Liver (tissue), 9 donors: ENCODE results near the gene CACHD1. TPM values are rescaled to one million over a fixed set of nuclear protein-coding genes. Genes with fewer than 3 reads are reported as not detected.

Experiments used
- DNase-seq: peaks from one replicate; pipeline ENCODE4 v3.0.0-alpha.2; 2017; ENCODE audit warnings: low spot score
- H3K27ac ChIP-seq, 2 donors: one replicate each; pipeline ENCODE4 v1.7.0; 2013; ENCODE audit warnings: inconsistent platforms in 2 of 2, low read length in 2 of 2, control low read depth in 1 of 2, low read depth in 1 of 2, mild to moderate bottlenecking in 1 of 2
- H3K27me3 ChIP-seq, 4 donors: one replicate each; pipeline versions ENCODE4 v1.6.1 to v1.7.0; 2013; ENCODE audit warnings: low read length in 3 of 4, inconsistent platforms in 1 of 4, mild to moderate bottlenecking in 1 of 4, moderate library complexity in 1 of 4; ENCODE audit not compliant: control insufficient read depth in 4 of 4, insufficient read depth in 4 of 4
- H3K36me3 ChIP-seq, 4 donors: one replicate each; pipeline versions ENCODE4 v1.6.1 to v1.7.0; 2013; ENCODE audit warnings: low read length in 3 of 4, mild to moderate bottlenecking in 3 of 4, low read depth in 1 of 4, moderate library complexity in 1 of 4; ENCODE audit not compliant: control insufficient read depth in 4 of 4, insufficient read depth in 3 of 4
- H3K4me1 ChIP-seq, 4 donors: one replicate each; pipeline versions ENCODE4 v1.6.1 to v1.7.0; 2013; ENCODE audit warnings: low read length in 3 of 4, mild to moderate bottlenecking in 3 of 4, moderate library complexity in 1 of 4; ENCODE audit not compliant: control insufficient read depth in 4 of 4, insufficient read depth in 4 of 4
- H3K4me3 ChIP-seq, 3 donors: one replicate each; pipeline versions ENCODE4 v1.6.1 to v1.7.0; 2013; ENCODE audit warnings: low read length in 3 of 3, control low read depth in 1 of 3, low read depth in 1 of 3, mild to moderate bottlenecking in 1 of 3
- H3K9ac ChIP-seq, 2 donors: one replicate each; pipeline ENCODE4 v1.7.0; 2013; ENCODE audit warnings: low read length in 2 of 2, mild to moderate bottlenecking in 2 of 2, moderate library complexity in 2 of 2, control low read depth in 1 of 2, low read depth in 1 of 2
- H3K9me3 ChIP-seq, 4 donors: one replicate each; pipeline versions ENCODE4 v1.6.1 to v1.7.0; 2013; ENCODE audit warnings: low read length in 3 of 4; ENCODE audit not compliant: control insufficient read depth in 4 of 4
- CTCF ChIP-seq: fragments of 150-350 bp; IDR thresholded peaks from 2 replicates; pipeline ENCODE4 v1.5.1; 2017; ENCODE audit warnings: improper control_type of control experiment, low read depth, low read length; ENCODE audit not compliant: missing input control
- EGR1 ChIP-seq, 2 donors: IDR thresholded peaks; 2 replicates each; pipeline ENCODE4 v1.6.1; 2016 to 2018; ENCODE audit warnings: antibody characterized with exemption in 2 of 2, low read depth in 2 of 2
- FOXA1 ChIP-seq: IDR thresholded peaks from 2 replicates; pipeline ENCODE4 v1.6.1; 2016; ENCODE audit warnings: antibody characterized with exemption
- FOXA2 ChIP-seq: IDR thresholded peaks from 2 replicates; pipeline ENCODE4 v1.6.1; 2016; ENCODE audit warnings: antibody characterized with exemption
- HNF4A ChIP-seq, 2 donors: conservative IDR thresholded peaks; 2 replicates each; pipeline ENCODE4 v1.6.1; 2016; ENCODE audit warnings: antibody characterized with exemption in 2 of 2, mild to moderate bottlenecking in 2 of 2
- HNF4G ChIP-seq: IDR thresholded peaks from 2 replicates; pipeline ENCODE4 v1.6.1; 2016; ENCODE audit warnings: antibody characterized with exemption
- JUND ChIP-seq, 2 donors: IDR thresholded peaks; 2 replicates each; pipeline ENCODE4 v1.6.1; 2016; ENCODE audit warnings: antibody characterized with exemption in 2 of 2
- NR2F2 ChIP-seq: IDR thresholded peaks from 2 replicates; pipeline ENCODE4 v1.6.1; 2016; ENCODE audit warnings: antibody characterized with exemption
- RAD21 ChIP-seq, 2 donors: IDR thresholded peaks; 2 replicates each; pipeline ENCODE4 v1.6.1; 2016; ENCODE audit warnings: antibody characterized with exemption in 2 of 2, mild to moderate bottlenecking in 2 of 2
- REST ChIP-seq: IDR thresholded peaks from 2 replicates; pipeline ENCODE4 v1.6.1; 2016; ENCODE audit warnings: antibody characterized with exemption, mild to moderate bottlenecking
- RXRA ChIP-seq, 2 donors: IDR thresholded peaks; 2 replicates each; pipeline ENCODE4 v1.6.1; 2017 to 2018; ENCODE audit warnings: antibody characterized with exemption in 2 of 2, mild to moderate bottlenecking in 1 of 2
- SP1 ChIP-seq: IDR thresholded peaks from 2 replicates; pipeline ENCODE4 v1.6.1; 2018; ENCODE audit warnings: antibody characterized with exemption, mild to moderate bottlenecking
- TAF1 ChIP-seq: conservative IDR thresholded peaks from 2 replicates; pipeline ENCODE4 v1.6.1; 2016; ENCODE audit warnings: antibody characterized with exemption, mild to moderate bottlenecking
- WGBS: extraction: QIAGEN DNeasy Blood & Tissue Kit; methylation state at CpG from one replicate; pipeline ENCODE4 v1.1.7; 2013; 5-methylcytosine and 5-hydroxymethylcytosine counted together
- polyA plus RNA-seq, 2 donors: library from polyadenylated mRNA; stranded (reverse) in 1 of 2; unstranded in 1 of 2; fragments of 200-250 nt in 1 of 2; fragments of >200 nt in 1 of 2; fragmentation: Nextera tagmentation in 1 of 2; extraction: Ambion mirVana in 1 of 2; gene quantifications; one replicate each; pipeline versions ENCODE4 v1.2.1 to v1.2.3, GENCODE V29; 2013 to 2015
- total RNA-seq, 2 donors: library from RNA; depleted of rRNA; stranded (reverse); fragments of >200 nt; gene quantifications; one replicate each; pipeline ENCODE4 v1.2.3, GENCODE V29; 2014
- TF ChIP-seq, protein P1 (sequence below): IDR thresholded peaks from 2 replicates; pipeline ENCODE4 v1.6.1; 2016; ENCODE audit warnings: antibody characterized with exemption
- TF ChIP-seq, protein P2 (sequence below): IDR thresholded peaks from 2 replicates; pipeline ENCODE4 v1.6.1; 2016; ENCODE audit warnings: antibody characterized with exemption
- donor health status: healthy.
- donor health status: healthy.
- donor health status: healthy.
- donor health status: healthy.
- donor health status: healthy.

CACHD1 gene
- total and polyA plus RNA-seq, 4 donors = 0.68 to 4.2 (median 2.3) TPM

- no peak for TF ChIP-seq EGR1 (IDR thresholded peaks at IDR 0.05; ENCODE audit: low read depth in 2 of 2)
- no peak for TF ChIP-seq JUND (IDR thresholded peaks at IDR 0.05)
- no peak for TF ChIP-seq NR2F2
Measured at GRCh38 chr1:64453688-64454087, 16.2 kb upstream of the CACHD1 start (continued).

DNA sequence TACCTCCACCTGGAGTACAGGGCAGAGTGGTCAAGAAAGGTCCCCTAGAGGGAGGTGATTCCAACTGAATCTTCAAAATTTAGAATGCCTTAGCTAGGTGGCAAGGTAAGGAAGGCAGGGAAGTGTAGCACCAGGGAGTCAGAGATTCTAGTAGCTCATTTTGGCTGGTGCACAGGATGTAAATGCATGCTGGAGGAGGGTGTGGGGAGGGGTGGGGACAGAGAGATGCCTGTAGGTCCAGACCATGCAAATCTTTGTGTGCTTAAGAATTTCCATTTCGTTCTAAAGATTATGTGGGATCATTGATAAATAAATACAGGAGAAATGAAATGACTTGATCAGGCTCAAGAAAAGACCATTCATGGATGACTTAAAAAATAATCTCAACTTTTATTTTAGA is 11.0 kb upstream of the CACHD1 start:
- no peaks in the 10 kb centered on the region for H3K36me3 ChIP-seq
- WGBS = 87% methylated on average over 1 of the region's 1 CpG

More for the DNA sequence above, 11.0 kb upstream of the CACHD1 start:
- no peak for DNase-seq
- no peak overlapping the region for H3K9ac ChIP-seq
- no peaks in the 10 kb centered on the region for H3K4me1 ChIP-seq
- H3K9me3 ChIP-seq = no peaks in the 10 kb centered on the region
- no peak overlapping the region for H3K27ac ChIP-seq
- no peak overlapping the region for H3K4me3 ChIP-seq
- TF ChIP-seq NR2F2 (no peak), HNF4A (conservative IDR thresholded peaks at IDR 0.05) (no peak), FOXA1 (no peak), FOXA2 (no peak), CTCF (no peak), TAF1 (no peak), SP1 (no peak), RXRA (IDR thresholded peaks at IDR 0.05) (no peak), EGR1 (IDR thresholded peaks at IDR 0.05; ENCODE audit: low read depth in 2 of 2) (no peak), RAD21 (IDR thresholded peaks at IDR 0.05) (no peak), REST (no peak), HNF4G (no peak), JUND (IDR thresholded peaks at IDR 0.05) (no peak)
- TF ChIP-seq, protein P1, sequence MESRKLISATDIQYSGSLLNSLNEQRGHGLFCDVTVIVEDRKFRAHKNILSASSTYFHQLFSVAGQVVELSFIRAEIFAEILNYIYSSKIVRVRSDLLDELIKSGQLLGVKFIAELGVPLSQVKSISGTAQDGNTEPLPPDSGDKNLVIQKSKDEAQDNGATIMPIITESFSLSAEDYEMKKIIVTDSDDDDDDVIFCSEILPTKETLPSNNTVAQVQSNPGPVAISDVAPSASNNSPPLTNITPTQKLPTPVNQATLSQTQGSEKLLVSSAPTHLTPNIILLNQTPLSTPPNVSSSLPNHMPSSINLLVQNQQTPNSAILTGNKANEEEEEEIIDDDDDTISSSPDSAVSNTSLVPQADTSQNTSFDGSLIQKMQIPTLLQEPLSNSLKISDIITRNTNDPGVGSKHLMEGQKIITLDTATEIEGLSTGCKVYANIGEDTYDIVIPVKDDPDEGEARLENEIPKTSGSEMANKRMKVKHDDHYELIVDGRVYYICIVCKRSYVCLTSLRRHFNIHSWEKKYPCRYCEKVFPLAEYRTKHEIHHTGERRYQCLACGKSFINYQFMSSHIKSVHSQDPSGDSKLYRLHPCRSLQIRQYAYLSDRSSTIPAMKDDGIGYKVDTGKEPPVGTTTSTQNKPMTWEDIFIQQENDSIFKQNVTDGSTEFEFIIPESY = no peak
- TF ChIP-seq, protein P2, sequence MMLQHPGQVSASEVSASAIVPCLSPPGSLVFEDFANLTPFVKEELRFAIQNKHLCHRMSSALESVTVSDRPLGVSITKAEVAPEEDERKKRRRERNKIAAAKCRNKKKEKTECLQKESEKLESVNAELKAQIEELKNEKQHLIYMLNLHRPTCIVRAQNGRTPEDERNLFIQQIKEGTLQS = no peak
- no peaks in the 10 kb centered on the region for H3K27me3 ChIP-seq
